ENCODE data around the gene RPL19.

The RPL19 gene

DNA sequence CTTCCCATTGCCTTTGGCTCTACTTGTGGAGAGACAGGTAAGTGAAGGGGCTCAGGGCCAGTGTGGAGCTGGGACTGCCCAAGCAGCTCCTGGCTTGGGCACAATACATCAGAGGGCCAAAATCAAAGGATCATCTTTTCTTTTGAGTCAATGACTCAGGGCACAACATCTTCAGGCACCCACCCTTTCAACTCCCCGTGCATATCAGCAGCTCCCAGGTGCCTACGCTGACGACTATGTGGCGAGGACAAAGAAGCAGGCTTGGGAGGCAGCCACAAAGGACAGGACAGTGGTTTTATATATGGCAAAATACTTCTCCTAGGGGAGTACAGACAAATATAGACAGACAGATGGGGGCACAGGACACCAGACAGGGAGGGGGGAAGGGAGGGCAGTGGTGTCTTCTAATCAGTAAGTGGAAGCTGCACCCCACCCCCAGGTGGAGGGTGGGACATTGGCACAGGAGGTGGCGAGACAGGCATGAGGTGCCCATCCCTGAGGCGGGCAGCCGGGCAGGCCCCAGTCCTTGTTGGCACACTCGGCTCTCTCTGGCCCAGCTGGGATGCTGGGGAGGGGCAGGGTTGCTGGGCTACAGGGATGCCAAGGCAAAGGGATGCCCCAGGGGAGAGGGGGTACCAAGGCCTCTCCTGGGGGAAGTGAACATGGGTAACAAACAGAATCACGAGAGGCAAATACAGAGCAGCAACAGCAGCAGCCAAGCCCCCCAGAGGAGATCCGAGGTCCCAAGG, 26.4 kb upstream of the RPL19 start:
- DNase-seq: no peak

DNA sequence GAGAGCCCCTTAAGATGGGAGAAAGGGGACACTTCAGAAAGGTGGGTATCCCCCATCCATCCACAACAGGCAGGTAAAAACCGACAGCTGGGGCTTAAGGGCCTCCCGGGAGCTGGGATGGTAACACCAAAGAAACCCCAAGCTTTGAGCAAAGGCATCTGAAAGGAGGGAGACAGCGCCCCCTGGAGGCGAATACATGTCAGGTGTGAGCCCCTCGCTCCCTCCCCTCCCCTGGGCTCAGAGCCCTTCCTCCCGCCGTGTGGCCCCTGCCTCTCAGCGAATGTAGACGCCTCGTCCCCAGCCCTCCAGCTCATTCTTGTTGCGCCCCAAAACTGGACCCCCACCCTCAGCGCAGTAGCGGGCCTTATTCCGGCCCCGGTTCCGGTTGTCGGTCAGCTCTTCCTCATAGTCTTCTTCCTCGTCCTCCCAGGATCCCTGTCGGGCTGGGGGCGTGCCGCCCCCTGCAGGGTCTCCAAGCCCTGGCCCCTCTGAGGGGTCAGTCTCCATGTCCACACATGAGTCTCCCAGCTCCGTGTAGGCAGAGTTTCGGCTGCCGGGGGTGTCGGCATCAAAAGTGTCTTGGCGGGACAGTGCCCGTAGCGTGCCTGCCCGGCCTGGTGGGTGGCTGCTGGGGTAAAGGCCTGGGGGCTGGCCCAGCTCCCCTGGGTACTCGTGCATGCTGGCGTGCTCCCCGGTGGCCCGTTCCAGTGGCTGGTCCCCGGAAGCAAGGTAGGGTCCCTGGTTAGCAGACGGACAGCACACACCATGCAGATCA, 25.0 kb upstream of the RPL19 start:
- peak; percentile 71 for DNase-seq

DNA sequence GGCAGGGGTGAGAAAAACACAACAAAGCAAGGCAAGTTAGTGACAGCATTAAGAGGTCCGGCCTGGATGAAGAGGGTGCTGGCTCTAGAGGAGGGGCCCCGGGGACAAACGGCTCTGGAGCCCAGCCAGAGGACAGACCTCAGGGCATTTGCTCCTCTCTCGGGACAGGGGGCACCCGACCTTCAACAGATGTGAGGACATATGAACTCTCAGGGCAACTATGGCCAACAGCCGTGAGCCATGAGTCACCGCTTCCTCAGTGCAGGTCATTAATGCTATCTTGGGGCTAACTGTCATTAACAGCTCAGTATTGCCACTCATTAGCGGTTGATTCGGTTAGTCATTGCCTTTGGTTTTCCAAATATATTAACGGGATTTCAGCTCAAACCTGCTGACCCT, 24.4 kb upstream of the RPL19 start:
- DNase-seq: peak; percentile 85

DNA sequence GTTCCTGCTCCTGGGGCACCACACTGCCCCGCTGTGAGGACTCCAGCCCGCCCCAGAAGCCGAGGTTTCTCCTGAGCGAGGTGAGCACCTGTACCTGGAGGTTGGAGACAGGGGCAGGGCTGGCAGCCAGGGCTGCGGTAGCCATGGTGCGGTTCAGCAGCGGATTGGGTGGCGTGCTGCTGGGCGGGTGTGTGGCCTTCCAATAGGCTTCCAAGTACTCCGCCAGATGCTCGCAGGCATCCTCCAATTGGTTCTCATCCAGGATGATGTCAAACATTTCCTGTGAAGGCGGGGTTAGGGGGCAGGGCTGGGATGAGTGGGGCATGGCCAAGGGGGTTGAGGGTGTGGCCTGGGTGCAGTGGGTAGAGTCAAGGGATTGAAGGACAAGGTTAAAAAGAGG, 22.8 kb upstream of the RPL19 start:
- DNase-seq: peak; percentile 24

DNA sequence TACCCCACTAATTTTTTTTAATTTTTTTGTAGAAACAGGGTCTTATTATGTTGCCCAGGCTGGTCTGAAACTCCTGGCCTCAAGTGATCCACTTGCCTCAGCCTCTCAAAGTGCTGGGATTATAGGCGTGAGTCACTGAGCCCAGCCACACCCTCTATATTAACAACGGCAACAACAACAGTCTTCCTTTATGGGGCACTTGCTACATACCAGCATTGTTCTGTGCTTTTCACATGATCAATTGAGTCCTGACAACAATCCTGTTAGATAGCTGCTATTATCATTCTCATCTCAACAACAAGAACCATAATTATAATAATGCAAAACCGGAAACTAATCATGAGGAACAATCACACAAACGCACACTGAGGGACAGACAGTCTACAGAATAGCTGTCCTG, 21.5 kb upstream of the RPL19 start:
- DNase-seq: peak; percentile 64

DNA sequence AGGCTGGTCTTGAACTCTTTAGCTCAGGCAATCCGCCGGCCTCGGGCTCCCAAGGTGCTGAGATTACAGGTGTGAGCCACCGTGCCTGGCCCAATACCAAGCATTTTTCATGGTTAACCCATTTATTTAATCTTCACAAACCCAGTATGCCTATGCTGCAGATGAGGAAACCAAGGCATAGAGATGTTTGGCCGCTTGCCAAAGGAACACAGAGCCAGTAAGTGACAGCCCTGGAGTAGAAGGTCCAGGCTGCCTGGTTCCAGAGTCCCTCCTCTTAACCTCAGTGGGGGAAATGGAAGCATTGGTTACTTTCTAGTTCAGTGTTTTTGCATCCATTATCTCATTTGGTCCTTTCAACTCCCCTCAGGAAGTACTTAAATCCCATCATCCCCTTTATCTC, 18.8 kb upstream of the RPL19 start:
- DNase-seq: no peak

DNA sequence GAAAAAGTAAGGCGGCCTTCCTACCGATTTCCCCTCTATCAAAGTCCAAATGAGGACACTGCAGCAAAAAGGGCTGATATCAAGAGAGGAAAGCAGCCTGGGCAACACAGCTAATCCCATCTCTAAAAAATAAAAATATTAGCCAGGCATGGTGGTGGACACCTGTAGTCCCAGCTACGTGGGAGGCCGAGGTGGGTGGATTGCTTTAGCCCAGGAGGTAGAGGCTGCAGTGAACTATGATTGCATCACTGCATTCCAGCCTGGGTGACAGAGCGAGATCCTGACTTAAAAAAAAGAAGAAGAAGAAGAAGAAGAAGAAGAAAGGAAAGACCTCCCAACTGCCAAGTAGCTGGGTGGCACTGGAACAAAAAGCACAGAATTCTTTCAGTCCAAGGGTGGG, 17.0 kb upstream of the RPL19 start:
- DNase-seq: peak; percentile 55

DNA sequence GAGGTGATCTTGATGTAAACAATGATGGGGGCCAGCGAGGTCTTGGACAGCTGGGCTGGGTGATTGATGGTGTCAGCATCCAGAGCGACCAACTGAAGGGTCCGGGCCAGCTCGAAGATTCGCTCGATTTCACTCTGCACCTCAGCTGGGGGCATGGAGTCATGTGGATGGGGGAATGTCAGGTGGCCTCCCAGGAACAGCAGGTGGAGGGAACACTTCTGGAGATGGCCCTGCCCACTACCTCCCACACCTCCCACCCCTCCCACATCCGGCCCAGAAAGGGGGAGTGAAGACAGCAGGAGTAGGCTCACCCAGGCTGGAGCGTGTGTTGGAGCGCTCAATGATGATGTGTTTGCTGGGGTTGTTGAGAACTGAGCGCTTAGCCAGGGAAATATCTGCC, 16.4 kb upstream of the RPL19 start:
- DNase-seq: no peak

DNA sequence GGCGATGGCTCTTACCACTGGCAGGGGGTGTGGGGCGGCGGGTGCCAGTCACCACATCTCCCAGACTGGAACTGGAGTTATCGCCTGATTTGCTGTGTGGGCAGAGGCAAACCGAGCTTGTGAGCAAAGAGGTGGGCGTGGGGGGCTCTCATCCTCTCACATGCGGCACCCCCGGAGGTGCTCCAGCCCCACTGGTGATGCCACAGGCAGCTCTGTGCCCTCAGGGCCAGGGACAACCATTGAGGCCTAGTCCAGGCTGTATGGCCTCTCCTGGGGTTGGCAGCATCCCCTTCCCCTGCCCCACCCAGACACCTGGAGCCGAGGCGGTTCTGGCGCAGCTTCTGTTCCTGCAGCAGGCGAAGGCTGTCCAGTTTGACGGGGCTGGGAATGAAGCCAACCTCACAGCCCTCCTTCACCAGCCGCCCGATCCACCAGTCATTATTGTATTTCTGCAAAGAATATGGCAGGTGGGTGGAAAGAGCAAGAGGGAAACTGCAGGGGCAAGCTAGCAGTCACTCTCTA, 13.5 kb upstream of the RPL19 start:
- no peak for DNase-seq

DNA sequence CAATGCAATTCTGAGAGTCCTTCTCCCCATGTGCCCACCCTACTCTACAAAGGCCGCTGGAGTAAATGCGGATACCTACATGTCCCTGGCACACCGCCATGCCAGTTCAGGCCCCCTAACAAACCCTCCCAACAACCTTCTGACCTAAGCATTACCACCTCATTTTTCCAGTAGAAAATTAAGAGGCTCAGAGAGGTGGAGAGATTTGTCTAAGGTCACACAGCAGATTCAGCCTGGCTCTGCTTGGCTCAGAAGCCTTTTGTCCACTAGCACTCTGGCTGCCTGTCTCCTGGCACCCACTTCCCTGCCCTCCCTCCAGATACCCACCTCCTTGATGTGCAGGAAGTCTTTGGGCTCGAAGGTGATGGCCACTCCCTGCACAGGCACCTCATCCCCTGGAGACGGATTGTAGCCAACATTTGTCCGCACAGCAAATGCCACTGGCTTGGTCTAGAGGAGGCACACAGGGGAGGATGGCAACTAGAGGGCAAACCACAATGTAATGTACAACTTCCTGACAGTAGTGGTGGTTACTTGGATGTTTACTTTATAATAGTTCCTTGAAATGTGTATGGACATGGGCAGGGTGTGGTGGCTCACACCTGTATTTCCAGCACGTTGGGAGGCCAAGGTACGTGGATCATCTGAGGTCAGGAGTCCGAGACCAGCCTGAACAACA, 12.8 kb upstream of the RPL19 start:
- peak; percentile 71 for DNase-seq

DNA sequence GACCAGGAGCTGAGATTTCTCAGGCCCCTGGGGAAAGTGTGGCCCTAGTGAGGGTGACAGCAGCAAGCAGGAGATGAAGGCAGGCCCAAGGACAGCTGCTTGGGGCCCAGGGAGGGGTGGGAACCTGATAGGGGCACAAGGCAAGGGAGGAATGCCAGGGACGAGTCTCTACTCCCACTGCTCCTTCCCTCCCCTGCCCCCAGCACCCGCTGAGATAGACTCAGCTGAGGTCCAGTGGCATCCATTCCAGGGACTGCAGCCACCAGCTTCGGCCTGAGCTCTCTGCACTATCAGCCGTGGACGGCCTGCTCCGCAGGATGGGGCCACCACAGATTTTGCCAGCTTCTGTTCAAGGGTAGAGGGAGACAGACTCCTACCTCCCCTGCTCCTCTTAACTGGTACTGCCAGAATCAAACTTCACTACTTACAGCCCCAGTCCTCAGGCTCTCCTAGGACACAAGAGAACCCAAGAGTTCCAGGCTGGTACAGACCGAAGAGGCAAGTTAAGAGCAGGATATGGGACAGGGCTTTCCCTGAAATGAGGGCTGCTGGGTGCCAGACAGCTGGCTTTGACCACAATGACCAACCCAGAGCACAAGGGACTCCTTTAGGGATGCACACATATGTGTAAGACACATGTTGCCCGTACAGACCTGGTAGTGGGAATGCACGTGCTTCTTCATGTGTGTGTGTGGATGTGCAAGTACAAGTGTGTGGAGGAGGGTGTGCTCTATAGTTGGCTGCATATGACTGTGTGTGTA, 8.2 kb upstream of the RPL19 start:
- DNase-seq: no peak

DNA sequence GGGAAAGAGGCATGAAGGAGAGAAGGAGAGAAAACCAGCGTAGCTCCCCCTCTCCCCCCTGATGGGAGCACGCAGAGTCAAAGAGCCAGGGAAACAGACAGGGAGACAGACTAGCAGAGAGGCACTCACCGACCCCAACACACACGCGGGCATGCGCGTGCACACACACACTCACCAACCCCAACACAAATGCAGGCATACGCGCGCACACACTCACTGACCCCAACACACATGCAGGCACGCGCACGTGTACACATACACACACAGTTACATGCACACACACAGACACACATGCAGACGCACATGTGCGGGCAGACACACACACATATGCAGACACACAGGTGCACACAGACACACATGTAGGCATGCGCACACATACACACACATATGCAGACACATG, 7.2 kb upstream of the RPL19 start:
- DNase-seq: peak; percentile 9

DNA sequence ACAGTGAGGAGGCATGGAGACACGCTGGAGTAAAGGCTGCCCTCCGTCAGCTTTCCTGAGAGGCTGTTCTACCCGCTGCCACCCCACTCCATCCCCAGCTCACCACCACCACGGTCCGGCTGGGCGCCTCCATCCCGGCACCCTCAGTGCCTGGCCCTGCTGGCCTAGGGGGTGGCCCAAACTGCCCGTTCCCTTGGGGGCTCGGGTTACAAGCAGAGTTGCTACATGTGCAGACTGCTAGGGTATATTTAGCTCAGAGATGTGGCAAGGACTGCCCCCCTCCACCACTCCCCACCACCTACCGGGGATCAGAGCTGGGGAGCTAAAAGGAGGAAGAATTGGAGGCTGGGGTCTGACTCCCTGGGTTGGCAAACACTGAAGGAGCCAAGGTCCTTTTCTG, 6.7 kb upstream of the RPL19 start:
- DNase-seq: peak; percentile 21

DNA sequence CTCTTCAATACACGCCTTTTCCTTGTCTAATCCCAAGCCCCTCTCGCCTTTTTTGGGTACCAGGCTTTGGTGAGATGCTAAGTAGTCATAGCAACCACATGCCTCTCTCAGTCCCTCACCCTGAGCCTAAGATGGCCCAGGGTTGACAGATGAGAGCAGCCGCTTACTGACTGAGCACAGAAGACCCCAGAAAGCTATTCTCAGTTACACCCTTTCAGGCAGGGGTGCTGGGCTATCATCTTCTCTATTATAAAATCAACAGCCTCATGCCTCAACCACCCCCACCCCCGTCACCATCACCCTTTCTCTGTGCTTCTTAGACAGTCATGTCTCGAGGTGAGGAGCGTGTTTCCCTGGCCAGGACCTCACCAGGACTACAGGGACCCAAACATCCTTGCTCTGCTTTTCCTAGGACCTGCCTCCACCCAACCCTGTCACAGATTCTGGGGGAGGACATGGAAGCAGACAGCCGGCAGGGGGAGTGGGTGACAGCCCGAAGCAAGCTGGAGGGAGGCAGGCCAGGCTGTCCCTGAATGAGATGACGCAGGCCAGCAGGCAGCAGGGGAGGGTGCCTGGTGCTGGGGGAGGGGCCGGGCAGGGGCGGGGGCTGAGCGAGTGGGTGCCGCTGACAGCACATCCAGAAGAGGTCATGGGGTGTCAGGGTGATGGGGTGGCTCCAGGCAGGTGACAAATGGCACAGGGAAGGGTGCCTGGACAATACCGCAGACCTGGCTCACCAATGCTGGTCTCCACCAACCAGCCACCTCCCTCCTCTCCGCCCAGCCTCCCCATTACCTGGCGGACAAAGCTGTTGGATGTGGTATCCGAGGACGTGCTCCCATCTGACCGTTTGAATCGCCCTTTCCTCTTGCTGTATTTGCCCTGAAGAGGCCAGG, 5.7 kb upstream of the RPL19 start:
- DNase-seq: no peak

DNA sequence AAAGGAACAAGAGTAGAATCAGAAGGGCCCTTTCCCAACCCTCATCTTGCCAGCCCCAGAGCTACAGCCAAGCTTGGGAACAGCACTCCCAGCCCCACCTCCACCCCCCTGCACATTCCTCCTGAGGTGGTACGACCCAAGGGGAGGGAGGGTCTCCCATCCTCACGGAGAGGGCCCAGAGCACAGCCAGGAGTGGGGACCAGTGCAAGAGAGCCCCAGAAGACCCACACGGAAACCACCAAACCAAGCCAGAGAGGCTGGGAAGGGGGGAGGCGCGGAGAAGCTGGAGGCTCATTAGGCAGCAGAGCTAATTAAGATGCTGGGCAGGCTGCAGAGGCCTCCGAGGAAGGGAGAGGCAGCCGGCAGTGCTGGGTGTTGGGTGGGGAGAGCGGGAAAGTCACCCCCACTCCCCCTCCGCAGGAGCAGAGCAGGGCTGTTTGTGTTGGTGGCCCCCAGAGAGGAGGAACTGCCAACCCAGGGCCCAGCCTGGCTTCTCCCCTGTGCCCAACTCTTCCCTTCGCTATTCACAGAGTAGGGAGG, 5.0 kb upstream of the RPL19 start:
- DNase-seq: no peak

DNA sequence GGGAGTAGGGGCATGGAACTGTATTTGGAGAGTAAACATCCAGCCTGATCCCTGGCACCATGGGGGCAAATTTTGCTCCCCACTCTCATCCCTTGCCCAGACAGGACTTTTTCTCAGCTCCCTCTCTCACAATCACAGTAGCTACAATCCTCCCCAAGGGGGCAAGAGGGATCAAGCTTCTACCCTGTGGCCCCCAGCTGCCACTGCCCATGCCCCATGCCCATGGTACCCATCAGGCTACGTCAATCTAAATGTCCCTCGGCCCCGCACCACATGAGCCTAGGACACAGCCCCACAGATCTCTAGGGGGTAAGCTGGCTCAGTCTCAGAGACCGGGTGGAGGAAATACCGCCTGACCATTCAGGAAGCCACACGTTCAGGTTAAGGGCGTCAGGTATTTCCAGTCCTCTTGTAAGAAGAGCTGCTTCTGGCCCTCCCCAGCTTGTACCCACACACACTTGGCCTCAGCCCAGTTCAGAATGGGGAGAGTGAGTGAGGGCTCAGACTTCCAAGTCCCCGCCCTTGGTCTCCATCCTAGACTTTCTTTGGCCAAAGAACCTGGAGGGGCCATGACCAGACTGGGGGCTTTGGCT, 4.4 kb upstream of the RPL19 start:
- DNase-seq: no peak

DNA sequence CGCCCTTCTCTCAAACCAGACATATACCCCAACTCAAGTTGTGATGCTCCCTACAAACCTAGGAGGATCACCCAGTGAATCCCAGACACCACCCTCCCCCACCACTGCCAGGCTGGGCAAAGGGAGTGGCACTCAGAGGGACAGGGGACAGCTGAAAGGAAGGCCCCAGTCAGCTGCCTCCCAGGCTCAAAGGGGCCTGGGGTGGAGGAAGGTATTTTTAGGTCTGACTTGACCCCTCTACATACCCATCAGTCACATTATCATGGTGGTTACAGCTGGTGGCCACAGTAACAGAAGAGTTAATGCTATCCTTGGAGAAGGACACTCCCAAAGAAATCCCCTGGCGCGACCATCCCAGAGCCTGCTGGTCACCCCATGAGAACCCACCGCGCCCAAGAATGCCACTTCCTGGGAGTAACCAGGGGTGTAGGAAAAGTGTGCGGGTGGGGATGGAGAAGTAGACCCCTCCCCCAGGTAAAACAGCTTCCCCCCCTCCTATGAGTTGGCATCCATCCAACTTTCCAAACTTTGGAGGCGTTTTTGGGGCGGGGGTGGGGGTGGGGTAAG, 3.8 kb upstream of the RPL19 start:
- DNase-seq: no peak

DNA sequence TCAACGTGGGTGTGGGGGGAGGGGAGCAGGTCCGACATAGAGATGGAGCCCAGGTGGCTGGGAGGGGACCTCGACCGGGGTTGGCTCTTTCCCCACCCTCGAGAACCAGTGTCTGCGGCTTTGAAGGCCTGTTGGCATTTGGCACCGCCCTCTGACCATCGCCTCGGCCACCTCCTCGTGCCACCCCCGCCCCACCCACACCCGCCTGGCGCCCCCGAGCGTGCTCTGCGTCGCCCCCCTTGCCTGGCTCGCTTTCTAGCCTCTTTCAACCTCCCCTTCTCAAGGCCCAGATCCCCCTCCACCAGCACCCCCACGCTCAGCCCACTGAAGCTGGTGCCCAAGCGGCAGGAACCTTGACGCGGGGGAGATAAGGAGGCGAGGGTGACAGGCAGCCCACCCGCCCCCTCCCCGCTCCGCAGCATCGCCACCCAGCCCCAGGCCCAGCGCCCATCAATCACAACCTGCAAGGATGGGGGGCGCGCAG, 3.2 kb upstream of the RPL19 start:
- DNase-seq: no peak

DNA sequence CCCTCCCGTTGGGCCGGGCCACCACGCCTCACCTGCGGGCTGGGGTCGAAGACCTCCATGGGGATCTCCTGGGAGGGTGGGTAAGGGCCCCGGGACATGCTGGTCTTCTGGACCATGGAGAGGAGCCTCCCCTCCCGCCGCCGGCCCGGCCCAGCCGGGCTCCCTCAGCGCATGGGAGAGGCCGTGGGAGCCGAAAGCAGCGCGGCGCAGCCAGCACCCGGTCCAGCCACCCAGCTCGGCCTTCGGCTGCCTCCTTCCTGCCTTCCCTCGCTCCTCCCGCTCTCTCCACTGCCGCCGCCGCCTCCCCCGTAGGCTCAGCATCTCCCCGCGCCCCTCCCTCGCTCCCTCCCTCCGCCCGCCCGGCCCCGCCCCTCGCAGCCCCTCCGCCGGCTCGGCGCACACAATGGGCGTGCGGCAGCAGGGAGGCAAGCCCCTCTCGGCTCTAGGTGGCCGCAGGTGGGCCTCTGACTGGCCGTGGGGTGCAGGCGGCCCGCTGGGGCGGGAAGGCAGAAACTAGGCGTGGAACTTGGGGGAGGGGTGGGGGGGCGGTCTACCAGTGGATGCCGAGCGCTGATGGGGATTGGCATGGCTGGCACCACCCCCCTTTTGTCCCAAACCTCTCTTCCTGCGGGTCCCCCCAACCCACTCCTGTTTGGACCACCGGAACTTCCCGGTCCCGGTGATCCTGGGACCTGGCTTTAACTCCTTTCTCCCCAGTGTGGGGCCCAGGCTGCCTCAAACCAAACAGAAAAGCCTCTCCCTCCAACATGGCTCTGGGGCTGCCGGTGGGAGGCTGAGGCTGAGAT, 2.5 kb upstream of the RPL19 start, which contains the start of gene CACNB1:
CACNB1 (minus strand) TSS at position 290 of the 806 bp plus-strand sequence; CDS start at position 116, 174 bp downstream.
- no peak for DNase-seq

DNA sequence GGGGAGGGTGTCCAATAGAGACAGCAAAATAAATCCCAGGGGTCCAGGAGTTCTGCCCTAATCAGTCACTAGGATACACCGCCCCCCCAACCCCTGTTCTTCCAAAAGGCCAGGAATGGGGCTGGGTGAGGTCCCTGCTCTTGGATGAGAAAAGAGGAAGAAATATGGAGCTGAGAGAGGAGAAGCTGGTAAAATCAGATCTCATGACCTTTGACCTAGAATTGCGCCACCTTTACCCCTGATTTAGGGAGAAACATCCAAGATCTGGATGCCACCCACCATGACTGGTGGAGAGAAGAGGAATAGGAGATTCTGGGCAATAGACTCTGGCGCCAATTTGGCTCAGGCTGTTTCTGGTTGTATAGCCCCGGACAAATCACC, 1.9 kb upstream of the RPL19 start:
- peak; percentile 63 for DNase-seq

Data from MV-4-11 (cell line).